DND-41 (cell line): ENCODE measurements around the gene PPFIBP1.

Experiments used
- ATAC-seq: fragments of 200-7000 bp; cut with Tn5 transposase; 3 replicates; pipeline ENCODE4 v1.9.1; 2021; ENCODE audit warnings: low read depth; ENCODE audit not compliant: insufficient read depth
- DNase-seq: peaks from one replicate; pipeline ENCODE4 v3.0.0-alpha.2; 2020
- H2AFZ ChIP-seq: 2 replicates; pipeline ENCODE4 v1.6.0; 2012; ENCODE audit warnings: low read depth, low read length
- H3K27ac ChIP-seq: 2 replicates; pipeline ENCODE4 v1.5.1; 2012; ENCODE audit warnings: low read length, inconsistent platforms
- H3K27me3 ChIP-seq: fragments of 200-600 bp; sonication (generic); 2 replicates; pipeline ENCODE4 v1.6.0; 2012; ENCODE audit warnings: low read length, mild to moderate bottlenecking, inconsistent platforms; ENCODE audit not compliant: insufficient read depth, poor library complexity
- H3K36me3 ChIP-seq: 2 replicates; pipeline ENCODE4 v1.5.1; 2012; ENCODE audit warnings: low read length, inconsistent platforms; ENCODE audit not compliant: insufficient read depth
- H3K4me1 ChIP-seq: 2 replicates; pipeline ENCODE4 v1.5.1; 2012; ENCODE audit warnings: mild to moderate bottlenecking, low read length; ENCODE audit not compliant: insufficient read depth
- H3K4me2 ChIP-seq: 2 replicates; pipeline ENCODE4 v1.6.0; 2012; ENCODE audit warnings: mild to moderate bottlenecking, moderate library complexity, low read length, inconsistent platforms; ENCODE audit not compliant: insufficient read depth
- H3K4me3 ChIP-seq, 2 experiments: fragments of 200-600 bp in 1 of 2; shearing (Covaris generic) in 1 of 2; 2 replicates each; pipeline ENCODE4 v1.5.1; 2012 to 2016; ENCODE audit warnings: inconsistent platforms in 2 of 2, low read length in 2 of 2, mild to moderate bottlenecking in 2 of 2, low read depth in 1 of 2, moderate library complexity in 1 of 2
- H3K79me2 ChIP-seq: 2 replicates; pipeline ENCODE4 v1.6.0; 2012; ENCODE audit warnings: low read length, inconsistent platforms; ENCODE audit not compliant: insufficient read depth
- H3K9ac ChIP-seq: 2 replicates; pipeline ENCODE4 v1.6.0; 2012; ENCODE audit warnings: low read depth, mild to moderate bottlenecking, inconsistent platforms, low read length, moderate library complexity
- H3K9me3 ChIP-seq: 2 replicates; pipeline ENCODE4 v1.5.1; 2012; ENCODE audit warnings: low read length, moderate library complexity, mild to moderate bottlenecking, inconsistent platforms; ENCODE audit not compliant: insufficient read depth, severe bottlenecking
- H4K20me1 ChIP-seq: 2 replicates; pipeline ENCODE4 v1.6.0; 2012; ENCODE audit warnings: low read length; ENCODE audit not compliant: insufficient read depth
- EZH2 ChIP-seq: IDR thresholded peaks from 3 replicates; pipeline ENCODE4 v1.6.1; 2012; ENCODE audit warnings: borderline replicate concordance, low read depth, mild to moderate bottlenecking, moderate library complexity, low read length, inconsistent platforms; ENCODE audit not compliant: severe bottlenecking
- TF ChIP-seq, protein P1 (sequence below): IDR thresholded peaks from 2 replicates; pipeline ENCODE4 v1.5.1; 2012; ENCODE audit warnings: borderline replicate concordance, low read length, moderate library complexity, mild to moderate bottlenecking; ENCODE audit not compliant: poor library complexity, severe bottlenecking; ENCODE audit errors: extremely low read depth

PPFIBP1 gene

DNA sequence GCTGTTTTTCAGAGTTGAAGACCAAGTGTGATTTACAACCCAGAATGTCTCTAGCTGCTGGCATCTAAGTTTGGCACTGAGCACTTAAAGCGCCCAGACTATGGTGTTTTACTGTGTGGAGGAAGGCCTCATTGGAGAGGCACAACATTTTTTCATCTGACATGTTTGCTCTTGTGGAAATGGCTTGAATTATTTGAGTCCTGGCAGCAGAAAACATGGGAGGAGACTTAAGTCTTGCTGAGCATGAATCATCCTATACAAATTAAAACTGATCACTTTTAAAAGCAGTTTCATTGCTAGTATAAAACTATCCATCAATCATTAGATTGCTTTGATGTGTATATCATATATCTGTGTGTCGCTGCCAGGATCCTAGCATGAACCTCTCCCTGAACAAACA is 86.4 kb downstream of the PPFIBP1 start:
- Histone ChIP-seq H3K9ac (no peak overlapping the region), H3K27ac (no peak overlapping the region), H2AFZ (no peak overlapping the region), H3K4me1 (no peaks in the 10 kb centered on the region), H4K20me1 (no peaks in the 10 kb centered on the region), H3K4me2 (no peak overlapping the region), H3K27me3 (no peaks in the 10 kb centered on the region), H3K36me3 (no peaks in the 10 kb centered on the region), H3K4me3 (no peak overlapping the region), H3K79me2 (no peaks in the 10 kb centered on the region), H3K9me3 (no peaks in the 10 kb centered on the region)
- DNase-seq, result no peak
- TF ChIP-seq, protein P1, sequence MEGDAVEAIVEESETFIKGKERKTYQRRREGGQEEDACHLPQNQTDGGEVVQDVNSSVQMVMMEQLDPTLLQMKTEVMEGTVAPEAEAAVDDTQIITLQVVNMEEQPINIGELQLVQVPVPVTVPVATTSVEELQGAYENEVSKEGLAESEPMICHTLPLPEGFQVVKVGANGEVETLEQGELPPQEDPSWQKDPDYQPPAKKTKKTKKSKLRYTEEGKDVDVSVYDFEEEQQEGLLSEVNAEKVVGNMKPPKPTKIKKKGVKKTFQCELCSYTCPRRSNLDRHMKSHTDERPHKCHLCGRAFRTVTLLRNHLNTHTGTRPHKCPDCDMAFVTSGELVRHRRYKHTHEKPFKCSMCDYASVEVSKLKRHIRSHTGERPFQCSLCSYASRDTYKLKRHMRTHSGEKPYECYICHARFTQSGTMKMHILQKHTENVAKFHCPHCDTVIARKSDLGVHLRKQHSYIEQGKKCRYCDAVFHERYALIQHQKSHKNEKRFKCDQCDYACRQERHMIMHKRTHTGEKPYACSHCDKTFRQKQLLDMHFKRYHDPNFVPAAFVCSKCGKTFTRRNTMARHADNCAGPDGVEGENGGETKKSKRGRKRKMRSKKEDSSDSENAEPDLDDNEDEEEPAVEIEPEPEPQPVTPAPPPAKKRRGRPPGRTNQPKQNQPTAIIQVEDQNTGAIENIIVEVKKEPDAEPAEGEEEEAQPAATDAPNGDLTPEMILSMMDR, result no peak
- no peak for TF ChIP-seq EZH2
- ATAC-seq, result no peak

DNA sequence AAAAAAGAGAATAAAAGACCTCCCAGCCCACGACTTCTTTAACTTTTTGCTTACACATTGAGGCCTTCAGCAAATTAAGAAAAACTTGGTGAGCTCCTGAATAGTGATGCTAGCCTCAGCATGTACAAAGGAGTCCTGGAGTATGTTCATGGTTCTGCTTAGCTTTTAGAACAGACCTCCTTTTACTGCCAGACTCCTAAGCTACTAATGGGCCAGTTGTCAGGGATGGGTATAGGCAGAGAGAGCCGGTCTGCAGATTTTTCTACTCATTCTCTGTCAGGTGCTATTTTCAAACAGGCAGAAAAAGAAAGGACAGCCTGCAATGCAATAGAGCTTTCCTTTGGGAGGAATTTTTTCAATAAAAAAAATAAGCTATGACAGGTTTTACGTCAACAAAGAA is 90.4 kb downstream of the PPFIBP1 start:
- no peaks in the 10 kb centered on the region for H4K20me1 ChIP-seq
- no peaks in the 10 kb centered on the region for H3K36me3 ChIP-seq
- no peak overlapping the region for H3K27ac ChIP-seq
- no peak overlapping the region for H2AFZ ChIP-seq
- ATAC-seq, result no peak
- H3K4me1 ChIP-seq, result no peaks in the 10 kb centered on the region
- no peak for TF ChIP-seq EZH2
- TF ChIP-seq, protein P1, result no peak
- H3K4me3 ChIP-seq, result no peak overlapping the region
- no peaks in the 10 kb centered on the region for H3K79me2 ChIP-seq
- DNase-seq, result no peak
- H3K9me3 ChIP-seq, result no peaks in the 10 kb centered on the region
- H3K4me2 ChIP-seq, result no peak overlapping the region
- no peaks in the 10 kb centered on the region for H3K27me3 ChIP-seq
- H3K9ac ChIP-seq, result no peak overlapping the region

DNA sequence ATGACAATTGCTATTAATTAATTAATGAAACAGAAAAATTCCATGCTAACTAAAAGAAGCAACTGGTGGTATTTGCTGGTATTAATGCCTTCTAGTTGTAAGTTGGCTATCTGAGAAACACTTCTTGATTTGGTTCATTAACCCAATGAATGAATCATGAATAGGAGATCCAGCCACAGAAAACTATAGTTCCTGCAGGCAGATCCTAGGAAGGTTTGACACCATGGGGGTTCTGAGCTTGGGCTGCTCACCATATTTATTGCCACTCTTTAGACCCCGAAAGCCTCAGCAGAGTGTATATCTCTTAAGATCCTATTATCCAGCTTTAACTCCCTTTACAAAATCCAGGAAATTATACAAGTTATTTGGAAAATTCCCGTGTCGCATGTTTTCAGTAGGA is 90.9 kb downstream of the PPFIBP1 start:
- Histone ChIP-seq H3K27me3 (no peaks in the 10 kb centered on the region), H3K9me3 (no peaks in the 10 kb centered on the region), H2AFZ (no peak overlapping the region), H3K36me3 (no peaks in the 10 kb centered on the region), H3K4me3 (no peak overlapping the region), H3K79me2 (no peaks in the 10 kb centered on the region), H3K9ac (no peak overlapping the region), H3K4me2 (no peak overlapping the region), H4K20me1 (no peaks in the 10 kb centered on the region), H3K4me1 (no peaks in the 10 kb centered on the region), H3K27ac (no peak overlapping the region)
- DNase-seq (no peak), ATAC-seq (no peak)
- TF ChIP-seq, protein P1, result no peak
- no peak for TF ChIP-seq EZH2

DNA sequence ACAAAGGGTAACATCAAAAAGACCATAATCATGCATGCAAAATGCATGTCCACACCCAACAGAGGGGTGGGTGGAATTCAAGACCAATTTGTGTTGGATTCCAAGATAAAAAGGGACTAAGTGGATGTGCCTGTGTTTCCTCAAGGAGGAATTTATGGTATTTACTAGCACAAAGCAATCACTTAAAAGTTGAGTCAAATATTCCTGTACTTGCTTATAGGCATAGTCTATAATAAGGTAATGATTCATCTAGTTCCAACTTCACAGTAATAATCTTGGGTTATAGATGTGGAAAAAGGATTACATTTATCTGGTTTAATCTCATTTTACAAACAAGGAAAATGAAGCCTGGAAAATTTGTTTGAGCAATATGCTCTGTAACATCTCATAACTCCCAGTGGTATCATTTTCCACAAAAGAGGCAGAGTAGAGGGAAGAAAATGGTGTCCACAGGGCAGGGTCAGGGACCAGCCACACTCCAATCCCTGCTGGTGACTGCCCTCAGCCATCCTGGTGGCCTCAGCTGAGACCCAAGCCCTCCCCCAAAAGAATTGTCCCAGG is 91.4 kb downstream of the PPFIBP1 start:
- TF ChIP-seq, protein P1, result no peak
- TF ChIP-seq EZH2, result no peak
- Histone ChIP-seq H3K9ac (no peak overlapping the region), H3K9me3 (no peaks in the 10 kb centered on the region), H4K20me1 (no peaks in the 10 kb centered on the region), H3K27me3 (no peaks in the 10 kb centered on the region), H3K4me2 (no peak overlapping the region), H3K27ac (no peak overlapping the region), H3K4me3 (no peak overlapping the region), H3K79me2 (no peaks in the 10 kb centered on the region), H3K36me3 (no peaks in the 10 kb centered on the region), H3K4me1 (no peaks in the 10 kb centered on the region), H2AFZ (no peak overlapping the region)
- DNase-seq, result no peak
- no peak for ATAC-seq
